HEK293 (cell line): ENCODE results near the gene DUS1L.

Source experiments
- CTCF ChIA-PET: fragments of 350-600 bp; formaldehyde crosslinking; extraction: SDS; loops from one replicate; lab custom pipeline; 2021; ENCODE audit warnings: antibody characterized with exemption; lab: Yijun Ruan, JAX
- POLR2A ChIA-PET: fragments of 300-600 bp; formaldehyde crosslinking; extraction: SDS; loops from one replicate; lab custom pipeline; 2020; ENCODE audit warnings: antibody characterized with exemption, inconsistent platforms; lab: Yijun Ruan, JAX
- H3K27ac ChIP-seq: fragments of 200-500 bp; sonication (Bioruptor generic); 2 replicates; pipeline ENCODE4 v1.5.1; 2014; ENCODE audit warnings: low read depth, low read length, control low read depth, inconsistent platforms; ENCODE audit errors: extremely low read depth
- H3K36me3 ChIP-seq, 2 experiments: fragments of 200-500 bp in 1 of 2; sonication (Bioruptor generic) in 1 of 2; 1 replicate in 1 of 2; 2 replicates in 1 of 2; pipeline ENCODE4 v1.5.1; 2014 to 2017; ENCODE audit warnings: inconsistent platforms in 2 of 2, low read length in 2 of 2; ENCODE audit not compliant: control insufficient read depth in 2 of 2, insufficient read depth in 1 of 2
- H3K4me1 ChIP-seq: fragments of 200-500 bp; sonication (Bioruptor generic); 2 replicates; pipeline ENCODE4 v1.5.1; 2014; ENCODE audit warnings: mild to moderate bottlenecking, low read length, inconsistent platforms; ENCODE audit not compliant: control insufficient read depth, insufficient read depth
- H3K4me3 ChIP-seq: 2 replicates; pipeline ENCODE4 v1.5.1; 2011; ENCODE audit warnings: low read depth, mild to moderate bottlenecking, control low read depth, low read length, moderate library complexity
- H3K9me3 ChIP-seq: fragments of 200-500 bp; sonication (Bioruptor generic); 2 replicates; pipeline ENCODE4 v1.5.1; 2014; ENCODE audit warnings: low read depth, low read length, inconsistent platforms; ENCODE audit not compliant: control insufficient read depth, insufficient read depth
- ATF2 ChIP-seq: fragments of 450-650 bp; formaldehyde crosslinking; IDR thresholded peaks from 2 replicates; pipeline ENCODE4 v1.5.1; 2016; ENCODE audit warnings: missing biosample characterization, missing genetic modification characterization, low read depth
- GLI2 ChIP-seq: fragments of 450-650 bp; formaldehyde crosslinking; IDR thresholded peaks from 2 replicates; pipeline ENCODE4; 2017; ENCODE audit warnings: missing biosample characterization, missing genetic modification characterization, low read depth, borderline replicate concordance
- GLIS1 ChIP-seq: fragments of 450-650 bp; formaldehyde crosslinking; IDR thresholded peaks from 2 replicates; pipeline ENCODE4 v1.5.1; 2016; ENCODE audit warnings: missing biosample characterization, missing genetic modification characterization
- GLIS2 ChIP-seq: fragments of 450-650 bp; formaldehyde crosslinking; IDR thresholded peaks from 2 replicates; pipeline ENCODE4 v1.5.1; 2016; ENCODE audit warnings: missing biosample characterization, missing genetic modification characterization
- HIC1 ChIP-seq: fragments of 450-650 bp; formaldehyde crosslinking; IDR thresholded peaks from 2 replicates; pipeline ENCODE4 v1.5.1; 2016; ENCODE audit warnings: missing biosample characterization, missing genetic modification characterization
- ZFP37 ChIP-seq: fragments of 450-650 bp; formaldehyde crosslinking; IDR thresholded peaks from 2 replicates; pipeline ENCODE4 v1.5.1; 2016; ENCODE audit warnings: missing biosample characterization, missing genetic modification characterization
- ZNF610 ChIP-seq: fragments of 450-650 bp; formaldehyde crosslinking; IDR thresholded peaks from 2 replicates; pipeline ENCODE4 v1.5.1; 2016; ENCODE audit warnings: missing biosample characterization, missing genetic modification characterization, borderline replicate concordance
- ZNF747 ChIP-seq: fragments of 450-650 bp; formaldehyde crosslinking; IDR thresholded peaks from 2 replicates; pipeline ENCODE4 v1.5.1; 2016; ENCODE audit warnings: missing biosample characterization, missing genetic modification characterization
- ZNF785 ChIP-seq: fragments of 450-650 bp; formaldehyde crosslinking; IDR thresholded peaks from 2 replicates; pipeline ENCODE4 v1.5.1; 2016; ENCODE audit warnings: missing biosample characterization, missing genetic modification characterization
- TF ChIP-seq, protein P1 (sequence below): fragments of 450-650 bp; formaldehyde crosslinking; IDR thresholded peaks from 2 replicates; pipeline ENCODE4 v1.5.1; 2017; ENCODE audit warnings: missing biosample characterization, missing genetic modification characterization
- TF ChIP-seq, protein P2 (sequence below): fragments of 450-650 bp; formaldehyde crosslinking; IDR thresholded peaks from 2 replicates; pipeline ENCODE4 v1.5.1; 2016; ENCODE audit warnings: missing biosample characterization, missing genetic modification characterization
- TF ChIP-seq, protein P3 (sequence below): fragments of 450-650 bp; formaldehyde crosslinking; conservative IDR thresholded peaks from 2 replicates; pipeline ENCODE4 v1.5.1; 2016; ENCODE audit warnings: low read depth, missing biosample characterization, missing genetic modification characterization

DUS1L gene

GRCh38 chr17:82092094-82092586 is 26.5 kb upstream of the DUS1L start (continued):
- TF ChIP-seq, protein P1, sequence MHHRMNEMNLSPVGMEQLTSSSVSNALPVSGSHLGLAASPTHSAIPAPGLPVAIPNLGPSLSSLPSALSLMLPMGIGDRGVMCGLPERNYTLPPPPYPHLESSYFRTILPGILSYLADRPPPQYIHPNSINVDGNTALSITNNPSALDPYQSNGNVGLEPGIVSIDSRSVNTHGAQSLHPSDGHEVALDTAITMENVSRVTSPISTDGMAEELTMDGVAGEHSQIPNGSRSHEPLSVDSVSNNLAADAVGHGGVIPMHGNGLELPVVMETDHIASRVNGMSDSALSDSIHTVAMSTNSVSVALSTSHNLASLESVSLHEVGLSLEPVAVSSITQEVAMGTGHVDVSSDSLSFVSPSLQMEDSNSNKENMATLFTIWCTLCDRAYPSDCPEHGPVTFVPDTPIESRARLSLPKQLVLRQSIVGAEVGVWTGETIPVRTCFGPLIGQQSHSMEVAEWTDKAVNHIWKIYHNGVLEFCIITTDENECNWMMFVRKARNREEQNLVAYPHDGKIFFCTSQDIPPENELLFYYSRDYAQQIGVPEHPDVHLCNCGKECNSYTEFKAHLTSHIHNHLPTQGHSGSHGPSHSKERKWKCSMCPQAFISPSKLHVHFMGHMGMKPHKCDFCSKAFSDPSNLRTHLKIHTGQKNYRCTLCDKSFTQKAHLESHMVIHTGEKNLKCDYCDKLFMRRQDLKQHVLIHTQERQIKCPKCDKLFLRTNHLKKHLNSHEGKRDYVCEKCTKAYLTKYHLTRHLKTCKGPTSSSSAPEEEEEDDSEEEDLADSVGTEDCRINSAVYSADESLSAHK (tag by site-specific recombination), result no peak
- TF ChIP-seq ZNF610 (tag by site-specific recombination) (no peak), ZNF785 (tag by site-specific recombination) (no peak), GLI2 (tag by site-specific recombination) (no peak)
- TF ChIP-seq, protein P2, sequence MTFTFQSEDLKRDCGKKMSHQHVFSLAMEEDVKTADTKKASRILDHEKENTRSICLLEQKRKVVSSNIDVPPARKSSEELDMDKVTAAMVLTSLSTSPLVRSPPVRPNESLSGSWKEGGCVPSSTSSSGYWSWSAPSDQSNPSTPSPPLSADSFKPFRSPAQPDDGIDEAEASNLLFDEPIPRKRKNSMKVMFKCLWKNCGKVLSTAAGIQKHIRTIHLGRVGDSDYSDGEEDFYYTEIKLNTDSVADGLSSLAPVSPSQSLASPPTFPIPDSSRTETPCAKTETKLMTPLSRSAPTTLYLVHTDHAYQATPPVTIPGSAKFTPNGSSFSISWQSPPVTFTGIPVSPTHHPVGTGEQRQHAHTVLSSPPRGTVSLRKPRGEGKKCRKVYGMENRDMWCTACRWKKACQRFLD (tag by site-specific recombination), result no peak

GRCh38 chr17:82091264-82092066 is 25.9 kb upstream of the DUS1L start:
- ChIA-PET CTCF (no interaction called here), POLR2A (interaction anchor here (1.0 to 2.3 kb wide), 5 partner anchors 11 to 54 kb away, joined by 3 to 9 read pairs (median 4); partner anchors contain the start of gene DCXR)
- H3K4me1 ChIP-seq, result 0 out of 2 replicates have a peak, but pooled peaks cover 5% of the 10 kb centered on the region
- H3K4me3 ChIP-seq, result no peak overlapping the region
- H3K36me3 ChIP-seq, result peaks cover 27 to 97% of the 10 kb centered on the region in 2 experiments
- H3K27ac ChIP-seq, result peak overlapping the region; percentile 24; the same call in 1 of the 2 replicates
- H3K9me3 ChIP-seq, result no peaks in the 10 kb centered on the region
- peak; percentile 7; the same call in 1 of the 2 replicates for TF ChIP-seq HIC1 (tag by site-specific recombination)
- TF ChIP-seq GLIS2, result peak; percentile 50
- TF ChIP-seq ZNF747 (tag by site-specific recombination), result no peak
- TF ChIP-seq, all 188 proteins: peak for 2

DNA sequence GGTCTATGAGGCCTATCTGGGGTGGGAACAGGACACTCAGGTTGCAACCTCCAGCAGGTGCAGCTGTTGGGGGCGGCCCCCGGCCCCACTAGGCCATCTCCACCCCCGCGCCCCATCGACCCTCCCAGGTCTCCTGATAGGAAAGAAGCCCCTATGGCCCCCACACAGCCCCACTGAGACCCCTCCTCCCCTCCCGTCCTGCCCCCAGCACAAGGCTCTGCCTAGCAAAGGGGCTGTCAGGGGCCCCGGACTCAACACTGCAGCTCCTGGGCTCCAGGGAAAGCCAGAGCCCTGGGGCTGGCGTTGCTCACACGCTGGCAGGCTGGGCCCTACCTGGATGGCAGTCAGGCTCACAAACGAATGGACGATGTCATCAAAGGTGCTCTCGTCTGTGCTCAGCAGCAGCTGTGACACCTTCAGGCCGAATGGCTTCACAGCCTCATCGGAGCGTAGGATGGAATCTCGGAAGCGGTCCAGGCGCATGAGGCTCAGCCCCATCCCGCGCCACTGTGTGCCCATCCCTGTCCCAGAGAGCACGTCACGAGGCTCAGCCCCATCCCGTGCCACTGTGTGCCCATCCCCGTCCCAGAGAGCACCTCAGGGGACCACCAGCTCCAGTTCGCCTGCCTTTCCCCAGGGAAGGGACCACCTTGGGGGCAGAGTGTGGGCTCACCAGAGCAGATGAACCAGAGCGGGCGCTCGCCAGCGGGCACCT is 25.1 kb upstream of the DUS1L start:
- no peaks in the 10 kb centered on the region for H3K9me3 ChIP-seq
- no peaks in the 10 kb centered on the region for H3K4me1 ChIP-seq
- TF ChIP-seq ZFP37 (no peak), HIC1 (tag by site-specific recombination) (peak; percentile 44; the same call in 1 of the 2 replicates), GLIS1 (tag by site-specific recombination) (peak; percentile 0; the same call in 1 of the 2 replicates), ATF2 (tag by site-specific recombination) (0 out of 2 replicates have a peak, but pooled peaks have one; percentile 60)
- TF ChIP-seq, protein P3, sequence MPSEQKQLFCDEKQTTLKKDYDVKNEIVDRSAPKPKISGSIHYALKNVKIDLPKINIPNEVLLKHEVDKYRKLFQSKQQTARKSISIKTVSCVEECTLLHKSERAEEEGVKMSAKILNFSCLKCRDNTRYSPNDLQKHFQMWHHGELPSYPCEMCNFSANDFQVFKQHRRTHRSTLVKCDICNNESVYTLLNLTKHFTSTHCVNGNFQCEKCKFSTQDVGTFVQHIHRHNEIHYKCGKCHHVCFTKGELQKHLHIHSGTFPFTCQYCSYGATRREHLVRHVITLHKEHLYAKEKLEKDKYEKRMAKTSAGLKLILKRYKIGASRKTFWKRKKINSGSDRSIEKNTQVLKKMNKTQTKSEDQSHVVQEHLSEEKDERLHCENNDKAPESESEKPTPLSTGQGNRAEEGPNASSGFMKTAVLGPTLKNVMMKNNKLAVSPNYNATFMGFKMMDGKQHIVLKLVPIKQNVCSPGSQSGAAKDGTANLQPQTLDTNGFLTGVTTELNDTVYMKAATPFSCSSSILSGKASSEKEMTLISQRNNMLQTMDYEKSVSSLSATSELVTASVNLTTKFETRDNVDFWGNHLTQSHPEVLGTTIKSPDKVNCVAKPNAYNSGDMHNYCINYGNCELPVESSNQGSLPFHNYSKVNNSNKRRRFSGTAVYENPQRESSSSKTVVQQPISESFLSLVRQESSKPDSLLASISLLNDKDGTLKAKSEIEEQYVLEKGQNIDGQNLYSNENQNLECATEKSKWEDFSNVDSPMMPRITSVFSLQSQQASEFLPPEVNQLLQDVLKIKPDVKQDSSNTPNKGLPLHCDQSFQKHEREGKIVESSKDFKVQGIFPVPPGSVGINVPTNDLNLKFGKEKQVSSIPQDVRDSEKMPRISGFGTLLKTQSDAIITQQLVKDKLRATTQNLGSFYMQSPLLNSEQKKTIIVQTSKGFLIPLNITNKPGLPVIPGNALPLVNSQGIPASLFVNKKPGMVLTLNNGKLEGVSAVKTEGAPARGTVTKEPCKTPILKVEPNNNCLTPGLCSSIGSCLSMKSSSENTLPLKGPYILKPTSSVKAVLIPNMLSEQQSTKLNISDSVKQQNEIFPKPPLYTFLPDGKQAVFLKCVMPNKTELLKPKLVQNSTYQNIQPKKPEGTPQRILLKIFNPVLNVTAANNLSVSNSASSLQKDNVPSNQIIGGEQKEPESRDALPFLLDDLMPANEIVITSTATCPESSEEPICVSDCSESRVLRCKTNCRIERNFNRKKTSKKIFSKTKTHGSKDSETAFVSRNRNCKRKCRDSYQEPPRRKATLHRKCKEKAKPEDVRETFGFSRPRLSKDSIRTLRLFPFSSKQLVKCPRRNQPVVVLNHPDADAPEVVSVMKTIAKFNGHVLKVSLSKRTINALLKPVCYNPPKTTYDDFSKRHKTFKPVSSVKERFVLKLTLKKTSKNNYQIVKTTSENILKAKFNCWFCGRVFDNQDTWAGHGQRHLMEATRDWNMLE (tag by site-specific recombination), result no peak
- TF ChIP-seq, all 188 proteins: peak for 3
- Histone ChIP-seq H3K27ac (no peak overlapping the region), H3K36me3 (peaks cover 28 to 97% of the 10 kb centered on the region in 2 experiments), H3K4me3 (no peak overlapping the region)
- ChIA-PET POLR2A (interaction anchor here (0.5 to 2.3 kb wide), 7 partner anchors 10 to 410 kb away, joined by 3 to 9 read pairs (median 4); partner anchors contain the start of gene DCXR), CTCF (no interaction called here)
